ENCODE results near the gene FKBP1A.

FKBP1A gene

GRCh38 chr20:1330075-1330830 is 62.6 kb downstream of the FKBP1A start:
- no peak for DNase-seq

DNA sequence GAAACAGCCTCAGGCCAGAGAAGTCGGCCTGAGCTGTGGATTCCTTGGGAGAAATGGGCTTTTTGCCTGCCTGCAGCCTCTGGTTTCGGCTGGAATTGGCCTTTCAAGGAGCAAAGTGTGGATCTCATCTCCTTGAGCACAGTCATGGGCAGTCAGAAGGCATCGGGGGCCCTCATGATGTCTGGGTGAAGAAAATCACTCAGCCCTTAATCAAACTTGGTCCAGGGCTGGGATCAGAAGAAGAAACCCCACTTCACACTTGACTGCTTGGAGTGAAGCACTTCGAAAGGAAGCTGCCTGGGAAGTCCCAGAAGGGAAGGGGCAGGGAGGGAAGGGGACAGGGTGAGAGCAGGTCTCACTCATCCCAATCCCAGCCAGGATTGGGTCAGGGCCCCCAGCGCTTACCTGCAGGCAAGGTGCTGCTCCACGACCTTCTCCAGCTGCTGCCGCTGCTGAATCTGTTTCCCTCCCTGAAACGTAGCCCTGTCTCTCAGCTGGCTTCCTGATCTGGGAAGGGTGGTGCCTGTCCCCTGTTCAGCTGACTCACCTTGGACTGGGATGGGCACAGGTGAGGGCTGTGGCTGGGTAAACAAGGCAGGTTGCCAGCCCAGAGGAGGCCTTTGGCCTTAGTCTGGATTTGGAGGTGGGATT is 64.0 kb downstream of the FKBP1A start, which contains the start of gene SDCBP2:
TSS of gene SDCBP2 (minus strand) at position 460 of the 651 bp plus-strand sequence. CDS start 8,723 bp downstream, outside the sequence.
- no peak for DNase-seq

DNA sequence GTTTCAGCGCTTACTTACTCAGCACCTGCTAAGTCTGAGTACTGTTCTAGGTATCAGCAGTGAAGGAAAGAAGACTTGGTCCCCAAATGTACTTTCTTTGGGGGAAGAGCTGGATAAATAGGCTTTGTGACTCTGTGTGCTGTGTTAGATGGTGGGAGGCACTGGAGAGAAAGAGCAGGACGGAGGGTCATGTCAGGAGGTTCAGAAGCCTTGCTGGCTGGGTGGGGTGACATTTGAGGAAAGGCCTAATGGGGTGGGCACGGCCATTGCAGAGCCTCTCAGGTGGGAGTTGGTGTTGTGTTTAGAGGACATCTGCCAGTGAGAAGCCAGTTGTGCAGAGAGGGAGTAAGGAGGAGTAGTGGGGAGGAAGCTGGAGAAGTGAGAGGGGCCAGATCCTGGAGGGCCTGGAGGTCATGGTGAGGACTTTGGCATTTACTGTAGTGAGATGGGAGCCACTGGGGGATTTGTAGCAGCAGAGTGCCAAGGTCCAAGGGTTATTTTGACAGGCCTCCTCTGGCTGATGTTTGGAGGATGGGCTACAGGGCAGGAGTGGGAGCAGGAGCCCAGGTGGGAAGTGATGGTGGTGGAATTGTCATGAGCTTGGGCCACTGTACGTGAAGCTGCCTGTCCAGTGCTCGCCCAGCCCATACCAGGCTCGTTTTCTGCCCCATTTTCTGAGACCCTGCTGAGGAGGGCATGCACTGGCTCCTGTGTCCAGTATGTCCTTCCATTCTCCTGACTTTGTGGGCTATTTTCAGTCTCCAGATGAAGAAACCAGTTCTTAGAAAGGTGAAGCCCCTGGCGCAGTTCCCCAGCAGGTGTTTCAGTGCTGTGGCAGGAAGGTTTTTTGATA is 64.8 kb downstream of the FKBP1A start:
- no peak for DNase-seq

DNA sequence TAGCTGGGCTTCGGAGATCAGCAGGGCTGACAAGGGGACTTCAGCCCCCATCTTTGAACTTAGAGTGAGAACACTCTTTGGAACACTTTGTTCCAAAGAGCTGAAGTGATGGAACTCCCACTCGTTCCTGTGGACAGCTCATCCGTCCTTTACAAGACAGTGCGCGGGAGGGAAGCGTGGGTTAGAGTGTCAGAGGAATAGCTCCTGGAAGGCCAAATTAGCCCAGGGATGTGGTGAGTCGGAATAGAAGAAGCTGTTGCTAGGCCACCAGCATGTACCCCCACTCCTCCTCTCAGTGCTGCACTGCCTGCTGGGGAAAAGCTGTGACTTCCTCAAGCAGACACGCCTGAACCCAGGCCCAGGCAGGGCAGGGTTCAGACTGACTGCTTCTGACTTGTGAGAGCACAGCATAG is 65.6 kb downstream of the FKBP1A start:
- no peak for DNase-seq

DNA sequence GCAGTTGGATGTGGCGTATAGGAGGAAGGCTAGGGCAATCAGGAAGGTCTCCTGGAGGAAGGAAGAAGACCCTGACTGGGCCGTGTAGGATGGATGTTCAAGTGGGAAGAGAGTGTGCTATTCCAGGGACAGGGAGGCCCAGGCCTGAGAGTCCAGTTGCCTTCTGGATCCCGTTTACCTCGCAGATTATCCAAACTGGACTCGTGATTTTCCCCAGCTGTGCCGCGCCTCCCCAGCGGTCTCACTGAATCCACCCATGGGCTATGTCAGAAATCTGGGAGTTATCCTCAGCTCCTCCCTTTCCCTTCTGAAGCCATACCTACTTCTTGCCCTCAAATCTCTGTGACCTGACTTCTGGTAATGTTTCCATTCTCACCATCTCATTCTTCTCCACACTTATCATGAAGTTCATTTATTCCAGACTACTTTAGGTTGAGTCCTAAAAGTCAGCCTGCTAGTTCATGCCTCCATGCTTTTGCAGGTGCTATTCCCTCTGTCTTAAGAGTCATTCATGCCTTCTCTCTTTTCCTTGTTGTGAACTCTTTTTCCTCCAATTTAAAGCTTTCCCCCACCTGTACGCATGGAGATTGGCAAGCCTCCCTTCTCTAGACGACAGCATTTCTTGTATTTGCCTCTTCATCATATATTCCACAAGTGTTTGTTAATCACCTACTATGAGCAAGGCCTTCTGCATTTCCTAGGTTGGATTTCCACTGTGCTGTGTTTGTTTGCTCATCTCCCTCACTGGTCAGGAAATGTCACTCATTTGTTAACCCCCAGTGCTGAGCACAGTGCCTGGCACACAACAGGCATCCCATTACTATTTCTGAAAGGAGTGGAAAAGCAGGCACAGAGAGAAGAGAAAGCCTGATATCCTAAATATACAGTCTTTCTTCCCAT is 66.6 kb downstream of the FKBP1A start:
- DNase-seq: no peak

GRCh38 chr20:1325173-1326030 is 67.5 kb downstream of the FKBP1A start:
- peak; percentile 95 for DNase-seq

DNA sequence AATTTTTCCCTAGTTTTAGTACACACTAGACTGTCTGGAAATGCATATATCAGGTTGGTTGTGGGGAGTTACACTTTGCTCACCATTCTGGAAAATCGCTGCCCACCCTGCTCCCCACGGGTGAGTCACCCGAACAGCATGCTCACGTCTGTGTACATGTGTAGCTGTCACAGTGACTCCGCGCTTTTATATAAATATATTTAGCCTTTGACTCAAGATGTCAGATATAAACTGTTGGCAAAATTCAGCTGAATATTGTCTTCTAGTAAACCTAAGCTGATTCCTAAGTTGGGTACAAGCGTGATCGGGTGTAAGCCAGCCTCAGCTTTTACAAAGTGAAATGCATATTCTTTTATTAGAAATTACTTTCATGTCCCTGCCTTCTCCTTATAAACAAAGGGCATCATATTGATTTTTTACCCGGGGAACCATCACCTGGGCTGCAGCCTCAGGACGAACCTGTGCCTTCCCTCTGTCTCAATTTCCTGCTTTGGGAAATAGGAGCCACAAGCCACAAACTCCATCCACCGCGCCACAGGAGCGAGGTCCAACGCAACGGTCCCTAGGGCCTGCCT is 68.2 kb downstream of the FKBP1A start:
- DNase-seq: no peak

DNA sequence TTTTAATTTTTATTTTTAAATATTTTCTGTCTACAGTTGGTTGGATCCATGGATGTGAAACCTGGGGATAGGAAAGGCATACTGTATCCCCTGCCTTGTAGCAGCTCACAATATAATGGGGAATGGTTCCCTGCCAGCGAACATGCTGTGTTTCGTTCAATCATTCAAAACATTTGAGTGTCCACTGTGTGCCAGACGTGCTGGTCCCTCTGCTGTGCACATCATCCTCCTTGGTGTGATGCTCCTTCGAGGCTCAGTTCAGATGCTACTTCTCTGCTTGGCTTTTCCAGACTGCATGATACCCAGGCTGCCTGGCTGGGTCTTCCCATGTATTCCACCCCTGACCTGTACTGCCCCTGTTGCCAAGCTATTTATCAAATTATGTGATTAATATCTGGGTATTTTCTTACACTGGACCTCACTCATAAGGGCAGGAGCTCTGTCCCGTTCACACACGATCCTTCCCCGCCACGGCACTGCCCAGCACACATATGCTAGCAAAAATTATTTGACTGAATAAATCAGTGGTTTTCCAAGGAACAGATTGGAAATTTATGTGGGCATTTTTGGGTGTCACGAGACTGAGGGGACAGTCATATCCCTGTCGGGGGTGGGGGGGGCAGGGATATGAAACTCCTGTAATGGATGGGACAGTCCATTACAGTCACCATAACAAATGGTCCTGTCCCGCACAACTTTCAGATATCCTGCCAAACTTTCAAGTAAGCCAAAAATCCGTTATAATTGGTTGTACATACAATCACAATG is 68.8 kb downstream of the FKBP1A start:
- no peak for DNase-seq

- DNase-seq: no peak
Measured at GRCh38 chr20:1323256-1323655, 69.6 kb downstream of the FKBP1A start.

DNA sequence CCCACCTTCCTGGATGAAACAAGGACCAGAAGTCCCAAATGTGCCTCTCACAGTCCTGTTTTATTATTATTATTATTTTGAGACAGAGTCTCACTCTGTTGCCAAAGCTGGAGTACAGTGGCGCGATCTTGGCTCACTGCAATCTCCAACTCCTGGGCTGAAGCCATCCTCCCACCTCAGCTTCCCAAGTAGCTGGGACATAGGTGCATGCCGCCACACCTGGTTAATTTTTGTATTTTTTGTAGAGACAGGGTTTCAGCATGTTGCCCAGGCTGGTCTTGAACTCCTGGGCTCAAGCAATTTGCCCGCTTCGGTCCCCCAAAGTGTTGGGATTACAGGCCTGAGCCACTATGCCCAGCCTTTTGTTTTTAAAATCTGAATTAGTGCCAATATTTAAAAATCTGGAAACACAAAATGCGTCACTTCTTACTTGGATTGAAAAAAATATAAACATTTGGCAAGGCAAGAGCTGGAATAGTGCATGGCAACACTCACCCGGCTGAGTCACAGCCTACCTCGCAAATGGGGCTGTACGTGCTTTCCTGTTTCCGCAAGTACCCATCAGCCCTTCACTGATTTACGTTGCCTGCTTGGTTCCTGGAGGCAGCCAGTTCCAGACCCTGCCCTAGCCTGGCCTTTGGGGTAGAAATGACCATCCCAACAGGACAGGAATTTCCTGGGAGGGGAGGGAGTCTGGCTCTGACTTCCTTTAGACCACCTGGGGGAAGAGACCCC is 70.2 kb downstream of the FKBP1A start:
- DNase-seq: no peak

GRCh38 chr20:1321654-1321939 is 71.3 kb downstream of the FKBP1A start:
- DNase-seq: no peak

DNA sequence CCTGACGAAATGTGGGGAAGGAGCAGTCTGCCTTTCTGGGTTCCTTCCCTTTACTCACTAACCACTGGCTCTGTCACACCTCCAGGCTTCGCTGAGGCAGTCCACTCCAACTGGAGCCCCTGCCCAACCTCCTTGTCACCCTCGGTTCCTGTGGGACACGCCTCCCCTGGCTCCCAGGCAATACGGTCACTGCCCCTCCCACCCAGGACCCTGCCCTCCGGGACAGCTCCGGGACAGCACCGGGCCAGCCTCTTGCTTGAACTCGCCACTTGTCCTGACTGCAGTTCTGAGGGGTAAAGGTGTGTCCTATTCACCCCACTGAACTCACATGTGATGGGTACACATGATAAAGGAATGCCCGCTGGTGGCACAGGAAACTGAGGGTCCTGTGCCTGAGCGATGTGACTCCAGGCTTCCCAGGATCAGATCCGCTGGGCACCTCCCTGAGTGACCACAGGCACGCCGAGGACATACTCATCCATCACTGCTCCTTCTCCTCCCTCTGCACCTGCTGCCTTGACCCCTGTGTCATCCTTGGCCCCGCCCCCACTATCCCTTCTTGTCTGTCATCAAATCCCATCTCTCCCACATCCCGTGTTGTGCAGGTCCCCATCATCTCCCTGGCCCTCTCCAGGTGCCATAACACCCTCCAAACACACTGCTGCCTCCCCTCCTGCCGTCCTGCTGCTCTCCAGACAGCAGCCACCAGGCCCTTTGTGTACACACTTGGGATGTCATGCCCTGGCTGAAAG is 71.8 kb downstream of the FKBP1A start:
- no peak for DNase-seq

- DNase-seq: no peak
Measured at GRCh38 chr20:1320016-1320415, 72.8 kb downstream of the FKBP1A start.

DNA sequence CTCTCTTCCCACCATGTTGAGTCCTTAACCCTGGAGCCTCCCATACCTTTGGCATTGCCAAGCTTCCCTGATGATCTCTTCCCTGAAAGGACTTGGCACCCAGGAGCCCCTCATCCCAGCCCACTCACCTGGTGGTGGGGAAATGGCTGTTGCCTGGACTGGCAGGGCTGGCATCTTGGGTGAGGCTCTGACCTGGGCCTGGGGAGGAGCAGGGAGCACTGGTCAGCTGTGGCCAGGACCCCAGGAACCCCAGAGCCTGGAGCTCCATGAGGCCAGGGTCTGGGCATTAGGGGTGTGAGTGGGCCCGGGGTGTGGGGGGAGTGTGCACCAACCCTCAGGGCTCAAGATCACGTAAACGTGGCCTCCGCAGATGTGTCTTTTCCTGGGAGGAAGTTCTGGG is 73.4 kb downstream of the FKBP1A start:
- no peak for DNase-seq

DNA sequence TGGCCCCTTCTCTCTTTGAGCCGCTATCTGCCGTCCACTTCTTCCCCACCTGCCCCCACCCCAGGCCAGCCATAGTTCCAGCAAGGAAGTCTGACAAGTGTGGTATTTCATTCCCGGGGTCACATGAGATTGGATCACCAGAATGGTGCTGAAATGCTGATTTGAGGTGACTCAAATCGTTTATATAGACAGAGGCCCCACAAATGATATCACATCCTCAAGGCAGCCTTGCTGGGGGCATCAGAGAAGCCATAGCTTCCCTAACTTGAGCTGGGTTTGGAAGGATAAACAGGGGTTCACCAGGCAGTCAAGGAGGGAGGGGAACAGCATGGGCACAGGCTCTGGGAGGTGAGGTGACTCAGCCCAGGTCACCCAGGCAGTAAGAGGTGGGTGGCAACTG is 73.8 kb downstream of the FKBP1A start:
- DNase-seq: no peak
